NB4 (cell line): ENCODE results near the gene INHBA.

Experiments
- CTCF ChIP-seq: IDR thresholded peaks from one replicate; pipeline ENCODE4 v1.5.1; 2012; ENCODE audit warnings: low read depth, low read length
- POLR2A ChIP-seq: IDR thresholded peaks from 2 replicates; pipeline ENCODE4 v1.6.1; 2011; ENCODE audit warnings: mild to moderate bottlenecking; ENCODE audit not compliant: insufficient read length; ENCODE audit errors: extremely low read depth

- peak; percentile 83 for TF ChIP-seq CTCF
- TF ChIP-seq POLR2A, result no peak
Observed at GRCh38 chr7:41696323-41696916, 6.5 kb downstream of the INHBA start.
